DND-41 (cell line): ENCODE measurements around the gene CAPN3.

ENCODE experiments used
- CTCF ChIP-seq: IDR thresholded peaks from 2 replicates; pipeline ENCODE4 v1.5.1; 2012; ENCODE audit warnings: borderline replicate concordance, low read length, moderate library complexity, mild to moderate bottlenecking; ENCODE audit not compliant: poor library complexity, severe bottlenecking; ENCODE audit errors: extremely low read depth
- EZH2 ChIP-seq: IDR thresholded peaks from 3 replicates; pipeline ENCODE4 v1.6.1; 2012; ENCODE audit warnings: borderline replicate concordance, low read depth, mild to moderate bottlenecking, moderate library complexity, low read length, inconsistent platforms; ENCODE audit not compliant: severe bottlenecking

DNA sequence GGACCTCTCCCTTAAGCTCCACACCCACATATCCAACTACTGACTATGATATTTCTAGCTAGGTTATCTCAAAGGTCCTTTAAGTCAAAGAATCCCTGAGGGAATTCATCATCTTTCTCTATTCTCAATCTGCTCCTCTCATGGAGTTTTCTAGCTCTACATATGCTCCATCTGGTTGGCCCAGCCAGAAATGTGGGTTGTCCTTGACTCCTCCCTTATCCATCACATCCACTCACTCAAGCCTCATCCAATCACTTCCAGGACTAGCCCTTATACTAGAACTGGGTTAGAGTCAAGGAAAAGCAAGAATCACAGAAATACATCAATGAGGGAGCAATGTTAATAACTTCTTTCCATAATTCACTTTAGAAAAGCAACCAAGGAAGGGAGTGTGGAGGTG lies 86.2 kb downstream of the CAPN3 start:
- TF ChIP-seq CTCF (no peak), EZH2 (no peak)
